Prostate gland (tissue), 2 donors: ENCODE results near the gene CTNND2.

Source experiments
- CTCF ChIP-seq, 4 experiments: fragments of 200-600 bp in 2 of 4; fragments of 450-650 bp in 2 of 4; sonication (generic) in 2 of 4; IDR thresholded peaks; 1 replicate in 3 of 4; 2 replicates in 1 of 4; pipeline ENCODE4 v1.5.1; 2016 to 2019; ENCODE audit warnings: antibody characterized with exemption in 4 of 4, mild to moderate bottlenecking in 2 of 4, moderate library complexity in 2 of 4
- POLR2A ChIP-seq: fragments of 450-650 bp; IDR thresholded peaks from one replicate; pipeline ENCODE4 v1.6.1; 2016; ENCODE audit warnings: antibody characterized with exemption, mild to moderate bottlenecking
- POLR2AphosphoS5 ChIP-seq: sonication (generic); formaldehyde crosslinking; IDR thresholded peaks from one replicate; pipeline ENCODE4 v1.6.1; 2017; ENCODE audit warnings: antibody characterized with exemption

GRCh38 chr5:11607944-11608483 lies 296.2 kb downstream of the CTNND2 start:
- TF ChIP-seq POLR2A (no peak), POLR2AphosphoS5 (no peak), CTCF (IDR thresholded peaks at IDR 0.05) (no peak)
